HG03354 (cell line): ENCODE measurements around the gene INPP4A.

Experiments
- ATAC-seq: cut with Tn5 transposase; IDR thresholded peaks from one replicate; pipeline ENCODE4 v1.9.1; 2021; ENCODE audit warnings: mild to moderate bottlenecking; ENCODE audit not compliant: unreplicated experiment, poor library complexity, severe bottlenecking

The INPP4A gene

DNA sequence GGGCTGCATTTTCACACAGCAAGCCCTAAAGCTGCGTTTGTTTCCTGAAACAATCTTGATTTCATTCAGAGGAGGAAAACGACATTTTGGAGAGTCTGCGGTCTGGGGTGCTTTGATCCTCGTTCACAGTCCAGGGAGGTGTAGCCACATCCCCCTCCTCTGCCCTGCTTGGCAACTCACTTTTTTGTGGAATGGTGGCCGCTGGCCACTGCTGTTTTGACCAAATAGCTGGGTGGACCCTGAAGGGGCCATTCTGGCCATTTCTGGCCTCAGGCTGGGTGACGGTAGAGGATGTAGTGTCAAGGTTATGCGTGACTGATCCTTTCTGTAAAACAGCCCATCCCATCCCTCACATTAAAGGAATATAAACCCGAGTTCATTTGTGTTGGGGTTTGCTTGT lies 62.2 kb downstream of the INPP4A start:
- ATAC-seq = no peak

DNA sequence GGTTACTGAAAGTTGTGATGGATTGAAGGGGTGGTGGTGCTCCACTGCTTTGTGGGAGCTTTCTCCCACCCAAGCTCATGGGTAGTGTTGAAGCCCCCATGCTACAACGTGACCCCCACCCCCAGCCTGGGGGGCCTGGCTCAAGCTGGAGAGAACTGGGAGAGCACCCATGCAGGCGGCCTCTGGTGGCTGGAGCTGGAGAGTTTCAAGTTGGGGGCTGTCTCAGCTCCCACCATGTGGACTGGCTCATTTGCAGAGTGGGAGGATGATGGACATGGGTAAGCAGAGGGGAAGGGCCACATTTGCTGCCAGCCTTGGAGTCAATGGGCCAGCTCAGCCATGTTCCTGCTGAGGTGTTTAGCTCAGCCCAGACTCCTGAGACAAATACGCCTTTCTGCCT lies 62.8 kb downstream of the INPP4A start:
- no peak for ATAC-seq

DNA sequence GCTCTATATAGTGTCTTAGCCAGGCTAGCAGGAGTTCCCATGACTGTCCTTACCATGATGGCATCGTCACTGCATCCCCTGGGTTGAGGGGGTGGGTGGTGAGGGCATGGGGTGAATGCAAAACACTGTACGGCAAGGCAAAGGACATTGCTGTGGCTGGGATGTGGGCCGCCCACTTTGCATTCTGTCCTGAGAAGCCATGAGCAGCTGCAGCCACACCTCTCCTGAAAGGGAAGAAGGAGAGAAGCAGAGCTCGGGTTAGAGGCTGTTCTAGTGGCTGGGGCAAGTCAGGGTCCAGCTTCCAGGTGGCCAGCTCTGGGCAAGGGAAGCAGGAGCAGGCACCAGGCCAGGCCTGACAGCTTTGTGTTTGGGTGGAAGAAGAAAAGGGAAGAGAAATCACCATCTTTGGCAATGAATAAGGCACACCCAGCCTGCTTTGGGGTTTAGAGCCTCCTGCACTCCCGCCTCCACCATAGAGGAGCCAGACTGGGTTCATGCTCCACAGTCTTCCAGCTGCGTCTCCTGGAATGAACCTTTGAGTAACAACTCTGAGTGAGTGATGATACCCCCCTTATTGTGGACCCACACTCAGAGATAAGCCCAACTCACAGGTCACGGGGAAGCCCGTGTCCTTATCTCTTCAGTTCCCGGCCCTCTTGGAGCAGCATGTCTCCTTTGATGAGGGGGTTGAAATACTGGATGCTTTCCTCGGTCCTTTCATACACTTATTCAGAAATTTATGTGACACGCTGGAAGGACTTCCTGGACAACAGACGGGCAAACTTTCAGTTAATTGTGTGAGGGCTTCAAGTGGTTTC lies 63.4 kb downstream of the INPP4A start:
- no peak for ATAC-seq

DNA sequence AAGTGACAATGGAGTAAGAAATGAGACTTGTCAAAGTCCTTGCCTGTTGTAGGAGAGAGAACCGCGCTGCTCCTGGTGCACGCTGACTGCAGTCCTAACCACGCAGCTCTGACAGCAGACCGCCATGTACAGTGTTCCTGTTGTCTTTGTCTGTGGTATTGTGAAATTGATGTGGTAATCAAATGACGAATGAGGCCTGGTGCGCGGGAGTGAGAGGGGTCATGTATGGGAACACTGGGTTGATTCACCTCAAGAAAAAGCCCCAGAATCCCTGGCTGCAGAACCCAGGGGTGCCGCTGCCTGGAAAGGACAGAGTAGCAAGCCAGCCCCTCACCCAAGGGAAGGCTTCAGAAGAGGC lies 64.0 kb downstream of the INPP4A start:
- ATAC-seq = no peak

DNA sequence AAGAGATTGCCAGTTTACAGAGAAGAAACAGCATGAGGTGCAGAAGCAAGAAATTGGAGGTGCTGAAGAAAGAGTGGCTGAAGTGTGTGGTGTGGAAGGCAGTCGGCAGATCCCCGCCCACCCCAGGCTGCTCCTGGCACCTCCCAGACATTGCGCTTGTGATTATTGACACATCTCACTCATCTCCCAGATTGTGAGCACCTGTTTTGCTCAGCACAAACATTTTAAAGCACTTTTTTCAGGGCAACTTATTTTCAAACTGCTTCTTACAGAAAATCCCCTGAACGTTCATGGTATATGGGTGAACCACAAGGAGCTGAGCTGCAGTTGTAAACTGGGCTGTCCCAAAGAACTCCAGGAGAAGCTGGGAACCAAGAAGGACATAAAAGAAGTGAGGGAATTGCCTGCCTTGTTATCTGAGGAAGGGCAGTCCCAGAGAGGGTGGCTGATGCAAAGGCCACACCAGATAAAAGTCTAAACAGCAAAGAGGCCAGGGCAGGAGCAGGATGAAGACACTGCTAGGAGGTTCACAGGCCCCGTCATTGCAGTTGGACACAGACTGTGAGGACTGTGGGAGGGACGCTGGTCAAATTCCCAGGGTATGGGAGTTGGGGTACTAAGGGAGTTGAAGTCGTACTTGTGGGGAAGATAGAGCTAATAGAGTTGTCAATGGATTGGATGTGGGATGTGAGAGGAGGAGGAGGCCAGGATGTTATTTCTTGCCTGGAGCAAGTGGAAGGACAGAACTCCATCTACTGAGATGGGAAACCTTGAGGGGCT lies 65.1 kb downstream of the INPP4A start:
- ATAC-seq = no peak

DNA sequence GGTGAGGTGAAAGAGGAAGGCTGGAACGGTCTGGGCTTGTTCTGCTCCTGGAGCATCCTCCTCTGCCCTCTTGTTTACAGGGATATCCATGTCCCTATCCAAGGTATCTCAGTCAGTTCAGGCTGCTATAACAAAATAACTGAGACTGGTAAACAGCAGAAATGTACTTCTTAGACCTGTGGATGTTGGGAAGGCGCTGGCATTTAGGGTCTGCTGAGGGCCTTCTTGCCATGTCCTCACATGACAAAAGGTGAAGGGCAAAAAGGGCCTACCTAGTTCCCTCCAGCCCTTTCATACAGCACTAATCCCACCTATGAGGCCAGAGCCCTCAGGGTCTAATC lies 65.6 kb downstream of the INPP4A start:
- no peak for ATAC-seq

DNA sequence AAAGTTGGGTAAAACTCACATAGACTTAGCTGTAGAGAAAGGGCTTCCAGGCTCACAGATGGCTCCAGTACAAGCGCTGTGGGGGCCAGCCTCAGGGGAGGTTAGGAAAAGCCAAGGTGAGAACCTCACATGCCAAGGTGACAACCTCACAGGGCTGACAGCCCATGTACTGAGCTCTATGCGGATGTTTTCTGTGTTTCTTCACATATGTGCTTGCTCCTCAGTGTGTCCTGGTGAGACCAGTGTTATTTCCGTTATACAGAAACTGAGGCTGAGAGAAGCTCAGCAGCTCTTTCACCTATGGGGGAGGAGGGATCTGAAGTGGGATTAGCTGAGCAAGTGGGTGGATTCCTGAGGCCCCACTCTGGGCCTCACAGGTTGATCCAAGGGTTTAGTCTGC lies 67.3 kb downstream of the INPP4A start:
- no peak for ATAC-seq

DNA sequence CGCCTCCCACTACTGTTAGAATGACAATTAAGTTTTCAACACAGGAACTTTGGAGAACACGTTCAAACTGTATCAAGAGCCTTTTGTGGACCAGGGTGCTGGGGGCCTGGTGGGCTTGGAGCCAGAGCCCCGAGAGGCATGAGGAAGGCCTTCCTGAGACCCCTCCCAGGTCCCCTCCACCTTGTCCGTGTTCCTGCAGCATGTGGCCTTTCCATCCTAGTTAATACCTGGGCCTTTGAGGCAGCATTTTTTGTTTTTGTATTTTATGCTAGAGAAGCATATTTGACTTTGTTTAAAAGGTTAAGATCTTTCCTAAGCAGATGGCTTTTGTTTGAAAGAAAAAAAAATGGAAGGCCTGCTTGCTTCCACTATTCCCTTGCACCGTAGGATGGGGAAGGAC lies 68.0 kb downstream of the INPP4A start:
- ATAC-seq = no peak

DNA sequence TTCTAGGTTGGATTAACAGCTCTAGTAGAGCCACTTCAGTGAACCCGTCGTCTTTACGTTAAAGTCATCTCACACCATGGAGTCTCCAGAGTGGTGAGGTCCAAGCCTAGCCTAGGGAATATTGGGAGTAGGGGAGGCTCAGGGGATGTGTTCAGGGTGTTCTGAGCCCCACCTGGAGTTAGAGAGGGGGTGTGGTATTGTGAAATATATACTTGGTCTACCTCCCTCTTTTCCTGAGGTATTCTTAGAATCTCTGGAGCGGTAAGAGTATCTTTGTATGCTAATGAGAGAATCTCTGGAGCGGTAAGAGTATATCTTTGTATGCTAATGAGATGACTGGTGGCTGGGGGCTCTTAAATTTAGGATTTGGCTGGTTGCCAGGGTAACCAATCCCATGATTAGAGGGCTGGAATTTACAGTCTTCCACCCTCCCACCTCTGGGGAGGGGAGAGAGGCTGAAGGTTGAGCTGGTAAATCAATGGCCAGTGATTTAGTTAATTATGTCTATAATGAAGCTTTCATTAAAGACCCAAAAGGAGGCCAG lies 69.5 kb downstream of the INPP4A start:
- no peak for ATAC-seq

DNA sequence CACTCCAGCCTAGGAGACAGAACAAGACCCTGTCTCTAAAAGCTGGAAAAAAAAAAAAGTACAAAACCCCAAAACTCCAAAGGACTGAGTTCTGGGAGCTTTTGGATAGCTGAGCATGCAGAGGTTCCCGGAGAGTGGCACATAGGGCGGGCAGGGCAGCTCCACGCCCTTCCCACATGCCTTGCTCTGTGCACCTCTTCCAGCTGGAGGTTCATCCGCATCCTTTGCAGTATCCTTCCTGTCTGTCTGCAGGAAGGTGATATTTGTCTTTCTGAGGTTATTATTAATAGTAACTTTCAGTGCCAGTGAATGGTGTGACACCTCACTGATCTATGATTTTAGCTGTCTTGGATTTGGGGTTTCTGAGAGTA lies 70.2 kb downstream of the INPP4A start:
- no peak for ATAC-seq

DNA sequence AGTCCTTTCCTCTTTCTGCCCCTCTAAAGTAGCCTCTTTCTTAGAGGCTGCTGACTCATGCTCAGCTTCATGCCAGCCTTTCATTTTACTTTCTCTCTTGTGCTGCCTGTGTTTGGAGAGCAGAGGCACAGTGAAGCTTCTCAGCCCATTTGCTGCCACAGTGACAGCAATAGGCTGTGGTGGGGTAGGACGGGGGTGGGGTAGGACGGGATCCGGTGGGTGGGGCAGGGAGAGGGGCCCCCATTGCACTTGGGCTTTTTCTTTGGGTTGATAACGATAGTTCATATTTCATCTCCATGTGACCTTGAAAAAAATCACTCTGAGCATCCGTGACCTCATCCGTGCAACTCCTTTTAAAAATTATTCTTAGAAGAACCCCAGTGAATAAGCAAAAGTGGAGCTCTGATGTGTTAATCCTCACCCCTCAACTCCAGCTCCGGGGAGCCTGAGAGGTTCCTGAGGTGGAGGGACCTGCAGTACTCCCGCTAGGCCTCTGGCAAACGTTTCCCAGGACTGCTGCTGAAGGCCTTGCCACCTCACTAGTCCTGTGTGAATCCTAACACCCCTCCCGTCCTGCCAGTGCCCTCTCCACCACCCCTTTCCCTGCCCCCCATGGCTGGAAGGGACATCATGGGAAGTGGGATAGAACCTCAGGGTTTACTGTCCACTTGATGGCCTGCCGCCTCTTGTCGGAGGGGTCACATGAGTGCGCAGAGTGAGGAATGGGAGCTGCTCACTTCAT lies 70.8 kb downstream of the INPP4A start:
- peak; percentile 48 for ATAC-seq

DNA sequence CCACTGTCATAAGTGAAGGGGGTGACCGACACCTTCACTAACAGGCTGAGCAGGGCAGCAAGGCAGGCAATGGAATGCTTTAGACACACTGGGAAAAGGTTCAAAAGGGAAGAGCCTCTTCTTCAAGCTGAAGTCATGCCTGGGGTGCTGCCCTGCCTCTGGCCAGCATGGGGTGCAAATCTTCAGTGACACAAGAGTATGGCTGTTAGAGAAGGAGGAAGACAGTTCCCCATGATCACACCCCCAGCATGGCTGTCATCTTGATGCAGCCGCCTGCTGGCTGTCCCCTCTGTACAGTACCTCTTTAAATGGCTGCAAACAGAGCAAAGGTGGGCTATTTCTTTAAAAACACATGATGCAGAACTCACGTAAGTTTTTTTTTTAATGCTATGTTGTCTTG lies 71.9 kb downstream of the INPP4A start:
- no peak for ATAC-seq

DNA sequence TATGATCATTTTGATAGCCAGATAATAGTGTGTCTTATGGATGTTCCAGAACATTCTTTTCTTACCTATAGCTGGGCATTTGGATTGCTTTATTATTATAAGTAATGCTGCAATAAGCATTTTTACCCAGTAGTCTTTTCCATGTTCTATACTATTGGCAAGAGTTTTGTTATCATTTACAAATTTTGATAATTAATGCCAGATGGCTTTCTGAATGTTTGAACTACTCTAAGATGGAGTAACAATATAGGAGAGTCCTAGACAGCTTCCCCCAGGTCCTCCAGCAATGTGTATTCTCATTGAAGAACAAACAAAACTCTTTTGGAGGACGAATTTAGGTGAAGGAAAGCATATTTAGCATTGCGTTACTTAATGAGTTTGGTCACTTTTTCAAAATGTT lies 73.0 kb downstream of the INPP4A start:
- ATAC-seq = no peak

DNA sequence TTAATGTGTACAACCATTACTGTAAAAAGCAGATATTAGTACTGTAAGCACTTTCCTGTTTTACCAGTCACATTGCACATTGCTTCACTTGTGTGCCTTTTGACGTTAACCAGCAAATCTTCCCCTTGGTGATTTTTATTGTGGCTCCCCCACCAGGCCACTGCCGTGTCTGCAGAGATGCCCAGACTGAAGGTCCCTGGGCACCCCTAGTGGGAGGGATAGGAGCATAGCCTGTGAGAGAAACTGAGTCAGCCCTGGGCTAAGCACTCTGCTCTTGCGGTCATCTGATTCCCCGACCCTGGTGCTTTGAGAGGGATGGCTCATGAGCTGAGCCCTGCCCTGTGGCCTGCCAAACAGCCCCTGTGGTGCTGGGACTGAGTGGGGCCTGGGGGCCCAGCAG lies 73.4 kb downstream of the INPP4A start:
- ATAC-seq = peak; percentile 48

DNA sequence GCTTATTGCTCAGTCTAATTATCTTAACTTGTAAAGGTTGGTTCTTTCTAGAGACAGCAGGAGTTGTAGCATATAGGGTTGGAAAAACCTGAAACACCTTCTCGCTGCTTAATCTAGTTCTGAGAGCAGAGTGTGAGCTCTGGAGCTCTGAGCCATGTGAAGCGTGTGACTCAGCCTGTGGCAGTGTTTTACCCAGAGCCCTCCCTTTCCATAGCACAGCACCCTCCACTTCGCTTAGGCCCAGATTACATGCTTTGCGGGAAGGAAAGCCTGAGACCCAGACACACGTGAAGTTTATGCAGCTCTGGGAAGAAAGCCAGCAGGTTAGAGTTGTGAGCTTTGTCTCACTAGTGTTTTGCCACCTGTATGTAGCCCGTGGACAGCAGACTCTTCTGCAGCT lies 74.5 kb downstream of the INPP4A start:
- no peak for ATAC-seq

DNA sequence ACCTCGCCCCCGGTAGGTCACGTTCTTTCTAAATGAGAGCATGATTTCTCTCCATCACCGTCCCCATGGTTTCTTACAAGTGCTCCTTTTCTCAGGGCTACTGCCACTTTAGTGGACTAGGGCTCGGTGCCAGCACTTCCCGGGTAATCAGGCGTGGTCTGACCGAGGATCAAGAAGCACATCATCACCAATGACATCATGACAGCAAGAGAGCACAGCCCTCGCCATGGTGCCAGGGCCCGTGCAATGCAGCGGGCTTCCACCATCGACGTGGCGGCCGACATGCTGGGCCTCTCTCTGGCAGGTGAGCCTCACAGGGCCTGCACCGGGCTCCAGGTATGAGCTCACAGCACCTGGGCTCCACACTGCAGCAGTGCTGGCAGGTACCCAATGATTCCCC lies 75.2 kb downstream of the INPP4A start:
- no peak for ATAC-seq

DNA sequence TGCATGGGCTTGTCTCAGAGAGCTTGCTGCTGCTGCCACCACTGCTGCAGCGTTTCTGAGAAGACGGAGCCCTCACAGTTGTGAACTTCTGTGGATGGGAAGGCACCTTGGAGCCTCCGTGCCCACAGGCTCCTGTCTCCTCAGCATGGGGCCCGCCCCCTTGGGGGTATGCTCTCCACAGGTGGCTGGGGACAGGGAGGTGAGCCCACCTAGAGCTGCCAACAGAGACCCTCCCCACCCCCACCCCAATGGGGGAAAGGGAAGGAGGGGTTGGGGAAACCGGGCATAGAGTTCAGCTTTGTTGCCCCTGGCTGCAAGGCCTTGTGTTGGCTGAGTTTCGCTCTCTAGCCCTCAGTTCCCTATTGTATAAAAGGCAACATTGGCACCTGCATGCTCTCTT lies 76.1 kb downstream of the INPP4A start:
- no peak for ATAC-seq

DNA sequence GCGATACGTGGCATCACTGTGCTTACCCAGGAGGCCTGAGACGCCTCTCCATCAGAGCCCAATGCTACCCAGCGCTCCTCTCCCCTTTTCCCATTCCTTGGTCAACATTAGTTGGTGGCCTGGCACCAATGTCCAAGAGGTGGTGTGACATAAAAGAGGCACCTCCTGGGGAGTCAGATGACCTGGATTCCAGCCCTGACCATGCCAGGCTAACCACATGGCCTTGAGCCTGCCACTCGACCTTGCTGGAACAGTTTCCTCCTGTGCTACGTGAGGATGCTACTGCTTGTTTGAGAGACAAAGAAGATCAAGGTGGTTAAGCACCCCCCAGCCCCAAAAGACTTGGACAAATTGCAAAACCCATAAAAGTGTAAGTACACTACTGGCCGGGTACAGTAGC lies 76.6 kb downstream of the INPP4A start:
- ATAC-seq = no peak

DNA sequence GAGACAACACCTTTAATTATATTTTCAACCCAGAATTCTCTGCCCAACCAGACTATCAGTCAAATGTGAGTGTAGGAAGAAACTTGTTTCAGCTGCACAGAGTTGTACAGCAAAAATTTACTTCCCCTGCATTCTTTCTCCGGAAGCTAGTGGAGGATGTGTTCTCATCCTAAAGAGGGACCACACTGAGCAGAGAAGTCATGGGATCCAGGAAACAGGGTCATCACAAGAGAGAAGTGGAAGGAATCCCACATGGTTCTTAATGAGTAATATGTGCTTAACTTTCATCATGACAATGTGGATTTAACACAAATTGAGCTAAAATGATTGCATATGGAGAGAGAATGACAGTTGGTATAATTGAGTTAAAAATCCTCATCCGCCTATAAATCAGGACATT lies 78.2 kb downstream of the INPP4A start:
- no peak for ATAC-seq

DNA sequence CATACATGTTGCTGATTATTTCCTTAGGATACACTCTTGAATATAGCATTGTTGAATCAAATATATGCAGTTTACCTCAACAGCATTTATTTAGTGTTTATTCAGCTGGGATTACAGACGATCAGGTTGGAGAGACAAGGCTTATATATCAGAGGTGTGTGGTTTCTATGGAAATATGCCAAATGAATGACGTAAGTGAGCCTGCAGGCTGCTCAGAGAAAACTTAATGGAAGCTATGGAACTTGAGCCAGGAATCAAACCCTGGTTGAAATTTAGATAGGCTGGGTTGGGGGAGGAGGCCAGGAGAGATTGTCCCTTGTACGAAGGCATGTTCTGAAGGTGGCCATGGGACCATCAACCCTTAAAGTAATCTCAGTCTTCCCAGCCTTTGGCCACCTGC lies 79.5 kb downstream of the INPP4A start:
- ATAC-seq = no peak

DNA sequence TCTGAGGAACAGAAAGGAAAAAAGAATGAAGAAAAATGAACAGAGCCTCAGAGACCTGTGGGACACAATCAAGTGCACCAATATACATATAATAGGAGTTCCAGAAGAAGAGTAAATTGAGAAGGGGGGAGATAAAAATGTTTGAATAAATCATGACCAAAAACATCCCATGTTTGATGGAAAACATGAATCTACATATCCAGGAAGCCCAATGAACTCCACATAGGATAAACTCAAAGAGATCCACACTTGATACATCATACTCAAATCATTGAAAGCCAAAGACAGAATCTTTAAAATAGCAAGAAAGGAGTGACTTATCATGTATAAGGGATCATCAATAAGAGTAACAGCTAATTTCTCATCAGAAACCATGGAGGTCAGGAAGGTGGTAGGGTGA lies 83.7 kb downstream of the INPP4A start:
- no peak for ATAC-seq
